ENCODE data around the gene DNPH1. TPM values are rescaled to one million over a fixed set of nuclear protein-coding genes. Genes with fewer than 3 reads are reported as not detected.

The DNPH1 gene
- total and polyA plus RNA-seq, 2 of the 8 experiments (the other 6 are each of a cell fraction or from before 2014, with no cell fraction given), result 33.9 to 134 TPM

GRCh38 chr6:43246301-43247113, 17.2 kb upstream of the DNPH1 start (continued):
- TF ChIP-seq NANOG (IDR thresholded peaks at IDR 0.05; ENCODE audit: insufficient read depth, low read depth, low read length, poor library complexity, severe bottlenecking), result no peak
- no peak for TF ChIP-seq EGR1 (IDR thresholded peaks at IDR 0.05; ENCODE audit: borderline replicate concordance, low read depth, low read length)
- no peak for TF ChIP-seq NRF1 (IDR thresholded peaks at IDR 0.05; ENCODE audit: low read depth, low read length)
- no peak for TF ChIP-seq FOSL1 (IDR thresholded peaks at IDR 0.05; ENCODE audit: insufficient read depth, low read depth, low read length)
- TF ChIP-seq CBX8 (IDR thresholded peaks at IDR 0.05; ENCODE audit: borderline replicate concordance, low read depth, low read length), result no peak
